Skeletal muscle tissue (tissue), 4 donors: ENCODE data around the gene CNOT1. TPM values are rescaled to one million over a fixed set of nuclear protein-coding genes. Genes with fewer than 3 reads are reported as not detected.
A peak's percentile ranks its signal among the peaks of the same experiment; 100 is the strongest.

Experiments used
- H3K27ac ChIP-seq: one replicate; pipeline ENCODE4 v1.7.0; 2013; ENCODE audit warnings: mild to moderate bottlenecking, low read depth, low read length, inconsistent platforms
- H3K27me3 ChIP-seq, 3 donors: one replicate each; pipeline ENCODE4 v1.7.0; 2013; ENCODE audit warnings: low read length in 3 of 3; ENCODE audit not compliant: control insufficient read depth in 3 of 3, insufficient read depth in 3 of 3
- H3K36me3 ChIP-seq, 3 donors: one replicate each; pipeline ENCODE4 v1.7.0; 2013; ENCODE audit warnings: low read length in 3 of 3; ENCODE audit not compliant: control insufficient read depth in 3 of 3, insufficient read depth in 3 of 3
- H3K4me1 ChIP-seq, 3 donors: one replicate each; pipeline ENCODE4 v1.7.0; 2013; ENCODE audit warnings: low read length in 3 of 3, mild to moderate bottlenecking in 3 of 3; ENCODE audit not compliant: control insufficient read depth in 3 of 3, insufficient read depth in 3 of 3
- H3K4me3 ChIP-seq, 3 donors: one replicate each; pipeline ENCODE4 v1.7.0; 2013; ENCODE audit warnings: low read length in 3 of 3
- H3K9ac ChIP-seq, 3 donors: one replicate each; pipeline ENCODE4 v1.7.0; 2013; ENCODE audit warnings: low read length in 3 of 3, mild to moderate bottlenecking in 3 of 3, moderate library complexity in 2 of 3, low read depth in 1 of 3
- H3K9me3 ChIP-seq, 3 donors: one replicate each; pipeline ENCODE4 v1.7.0; 2013; ENCODE audit warnings: low read length in 3 of 3; ENCODE audit not compliant: control insufficient read depth in 3 of 3
- total RNA-seq: library from RNA; depleted of rRNA; stranded (reverse); fragments of >200 nt; gene quantifications from one replicate; pipeline ENCODE4 v1.2.3, GENCODE V29; 2014
- donor health status: Osteomylitis.

The CNOT1 gene
- total RNA-seq, 1 donor from 2014 or later, result 134 TPM

GRCh38 chr16:58532414-58532813 is 97.2 kb downstream of the CNOT1 start:
- H3K27ac ChIP-seq, result no peak overlapping the region
- no peaks in the 10 kb centered on the region for H3K9me3 ChIP-seq
- H3K36me3 ChIP-seq, result peaks cover 45 to 69% (median 68%) of the 10 kb centered on the region in 3 donors
- peaks cover 2 to 3% (median 2%) of the 10 kb centered on the region in 3 donors for H3K4me1 ChIP-seq
- H3K4me3 ChIP-seq, result no peak overlapping the region
- H3K27me3 ChIP-seq, result no peaks in the 10 kb centered on the region
- no peak overlapping the region for H3K9ac ChIP-seq

- Histone ChIP-seq H3K36me3 (peaks cover 45 to 75% (median 68%) of the 10 kb centered on the region in 3 donors), H3K9me3 (no peaks in the 10 kb centered on the region), H3K27ac (no peak overlapping the region), H3K27me3 (no peaks in the 10 kb centered on the region), H3K4me3 (no peak overlapping the region), H3K9ac (no peak overlapping the region), H3K4me1 (peaks cover 0 to 3% (median 2%) of the 10 kb centered on the region in 3 donors)
Observed at GRCh38 chr16:58530179-58530578, 99.4 kb downstream of the CNOT1 start.

GRCh38 chr16:58519707-58520106 is 109.9 kb downstream of the CNOT1 start:
- Histone ChIP-seq H3K4me1 (peaks cover 11 to 16% (median 11%) of the 10 kb centered on the region in 3 donors), H3K27ac (no peak overlapping the region), H3K36me3 (peaks cover 49 to 65% (median 61%) of the 10 kb centered on the region in 3 donors), H3K27me3 (no peaks in the 10 kb centered on the region), H3K9me3 (no peaks in the 10 kb centered on the region), H3K9ac (no peak overlapping the region), H3K4me3 (no peak overlapping the region)

- Histone ChIP-seq H3K27me3 (no peaks in the 10 kb centered on the region), H3K4me1 (peaks cover 11 to 17% (median 12%) of the 10 kb centered on the region in 3 donors), H3K9ac (no peak overlapping the region), H3K27ac (no peak overlapping the region), H3K4me3 (no peak overlapping the region), H3K9me3 (no peaks in the 10 kb centered on the region), H3K36me3 (peaks cover 43 to 58% (median 54%) of the 10 kb centered on the region in 3 donors)
Observed at GRCh38 chr16:58518980-58519368, 110.7 kb downstream of the CNOT1 start.

- peaks cover 38 to 53% (median 51%) of the 10 kb centered on the region in 3 donors for H3K36me3 ChIP-seq
- H3K9me3 ChIP-seq, result no peaks in the 10 kb centered on the region
- no peaks in the 10 kb centered on the region for H3K27me3 ChIP-seq
Observed at GRCh38 chr16:58518083-58518979, 111.3 kb downstream of the CNOT1 start.

GRCh38 chr16:58516768-58517107 is 112.9 kb downstream of the CNOT1 start:
- peak overlapping the region in 1 of 3 donors; percentile 93 for H3K9ac ChIP-seq
- peaks cover 11 to 18% (median 14%) of the 10 kb centered on the region in 3 donors for H3K4me1 ChIP-seq
- no peak overlapping the region for H3K27ac ChIP-seq
- H3K9me3 ChIP-seq, result no peaks in the 10 kb centered on the region
- no peaks in the 10 kb centered on the region for H3K27me3 ChIP-seq
- no peak overlapping the region for H3K4me3 ChIP-seq
- peaks cover 29 to 39% (median 38%) of the 10 kb centered on the region in 3 donors for H3K36me3 ChIP-seq

More at GRCh38 chr16:58518083-58518979, 111.3 kb downstream of the CNOT1 start:
- no peak overlapping the region for H3K4me3 ChIP-seq
- H3K27ac ChIP-seq, result no peak overlapping the region
- H3K4me1 ChIP-seq, result peaks cover 11 to 17% (median 12%) of the 10 kb centered on the region in 3 donors
- no peak overlapping the region for H3K9ac ChIP-seq

- H3K36me3 ChIP-seq, result peaks cover 29 to 33% (median 32%) of the 10 kb centered on the region in 3 donors
- H3K9ac ChIP-seq, result peak overlapping the region; percentile 77 to 93 (median 78)
- H3K27me3 ChIP-seq, result no peaks in the 10 kb centered on the region
- peak overlapping the region; percentile 91 for H3K27ac ChIP-seq
- H3K9me3 ChIP-seq, result no peaks in the 10 kb centered on the region
- H3K4me1 ChIP-seq, result peaks cover 11 to 24% (median 15%) of the 10 kb centered on the region in 3 donors
- peak overlapping the region; percentile 91 to 95 (median 95) for H3K4me3 ChIP-seq
Observed at GRCh38 chr16:58515871-58516767, 113.5 kb downstream of the CNOT1 start.

- H3K27me3 ChIP-seq, result no peaks in the 10 kb centered on the region
- H3K27ac ChIP-seq, result peak within 1 kb of the TSS; percentile 91
- peak within 1 kb of the TSS; percentile 91 to 95 (median 95) for H3K4me3 ChIP-seq
Observed at GRCh38 chr16:58515125-58515870, 114.3 kb downstream of the CNOT1 start, which contains the start of gene SETD6. Gene SETD6 (plus strand): TSS chr16:58515517. CDS start chr16:58515538, 21 bp downstream.

GRCh38 chr16:58513874-58514273 is 115.8 kb downstream of the CNOT1 start:
- peaks cover 10 to 12% (median 12%) of the 10 kb centered on the region in 3 donors for H3K36me3 ChIP-seq
- no peaks in the 10 kb centered on the region for H3K27me3 ChIP-seq
- H3K4me3 ChIP-seq, result no peak overlapping the region
- no peaks in the 10 kb centered on the region for H3K9me3 ChIP-seq
- H3K9ac ChIP-seq, result no peak overlapping the region
- no peak overlapping the region for H3K27ac ChIP-seq
- peaks cover 11 to 27% (median 15%) of the 10 kb centered on the region in 3 donors for H3K4me1 ChIP-seq

More at GRCh38 chr16:58515125-58515870, 114.3 kb downstream of the CNOT1 start, which contains the start of gene SETD6:
- Histone ChIP-seq H3K9me3 (no peaks in the 10 kb centered on the region), H3K4me1 (peaks cover 11 to 27% (median 15%) of the 10 kb centered on the region in 3 donors), H3K36me3 (peaks cover 21 to 25% (median 24%) of the 10 kb centered on the region in 3 donors), H3K9ac (peak within 1 kb of the TSS; percentile 78 to 93 (median 88))
